ENCODE results near the gene PRSS58. TPM values are rescaled to one million over a fixed set of nuclear protein-coding genes. Genes with fewer than 3 reads are reported as not detected.

PRSS58 gene
- total RNA-seq, 1 experiment from 2014 or later: not detected

DNA sequence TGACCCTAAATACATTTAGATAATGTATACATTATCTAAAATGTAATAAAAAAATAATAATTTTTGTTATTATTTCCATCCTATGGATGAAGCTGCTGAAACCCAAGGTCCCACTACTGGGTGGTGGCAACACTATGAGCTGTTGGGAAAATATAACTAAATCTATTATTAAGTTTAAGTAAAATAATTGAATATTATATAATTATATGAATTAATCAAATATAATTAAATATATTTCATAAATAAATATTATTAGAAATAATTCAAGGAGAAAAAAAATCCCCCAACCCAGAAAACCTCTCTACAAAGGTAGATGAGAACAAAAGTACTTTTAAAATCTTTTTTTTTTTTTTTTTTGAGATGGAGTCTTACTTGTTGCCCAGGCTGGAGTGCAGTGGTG is 7.9 kb downstream of the PRSS58 start:
- BruUV-seq (replicated peaks): no TSS peak
- H3K4me1 Mint-ChIP-seq (ENCODE audit: insufficient read depth, unreplicated experiment): no peaks in the 10 kb centered on the region
- H3K36me3 Mint-ChIP-seq (ENCODE audit: insufficient read depth, unreplicated experiment): no peaks in the 10 kb centered on the region
- H3K9me3 Mint-ChIP-seq (ENCODE audit: unreplicated experiment): no peaks in the 10 kb centered on the region
- H3K27ac Mint-ChIP-seq (ENCODE audit: low read depth, unreplicated experiment): no peak overlapping the region
- no peak overlapping the region for H3K4me3 Mint-ChIP-seq (ENCODE audit: unreplicated experiment)
- DNase-seq (ENCODE audit: unreplicated experiment): no peak
- ChIA-PET POLR2A (no interaction called here), CTCF (interaction anchor here (0.6 to 1.2 kb wide), 4 partner anchors 108 to 726 kb away, joined by 3 to 4 read pairs (median 3); no protein-coding TSS in a partner anchor)
- no peaks in the 10 kb centered on the region for H3K27me3 Mint-ChIP-seq (ENCODE audit: insufficient read depth, unreplicated experiment)
- intact Hi-C loops (cut with micrococcal nuclease): no loop called here
- TF ChIP-seq, protein P1, sequence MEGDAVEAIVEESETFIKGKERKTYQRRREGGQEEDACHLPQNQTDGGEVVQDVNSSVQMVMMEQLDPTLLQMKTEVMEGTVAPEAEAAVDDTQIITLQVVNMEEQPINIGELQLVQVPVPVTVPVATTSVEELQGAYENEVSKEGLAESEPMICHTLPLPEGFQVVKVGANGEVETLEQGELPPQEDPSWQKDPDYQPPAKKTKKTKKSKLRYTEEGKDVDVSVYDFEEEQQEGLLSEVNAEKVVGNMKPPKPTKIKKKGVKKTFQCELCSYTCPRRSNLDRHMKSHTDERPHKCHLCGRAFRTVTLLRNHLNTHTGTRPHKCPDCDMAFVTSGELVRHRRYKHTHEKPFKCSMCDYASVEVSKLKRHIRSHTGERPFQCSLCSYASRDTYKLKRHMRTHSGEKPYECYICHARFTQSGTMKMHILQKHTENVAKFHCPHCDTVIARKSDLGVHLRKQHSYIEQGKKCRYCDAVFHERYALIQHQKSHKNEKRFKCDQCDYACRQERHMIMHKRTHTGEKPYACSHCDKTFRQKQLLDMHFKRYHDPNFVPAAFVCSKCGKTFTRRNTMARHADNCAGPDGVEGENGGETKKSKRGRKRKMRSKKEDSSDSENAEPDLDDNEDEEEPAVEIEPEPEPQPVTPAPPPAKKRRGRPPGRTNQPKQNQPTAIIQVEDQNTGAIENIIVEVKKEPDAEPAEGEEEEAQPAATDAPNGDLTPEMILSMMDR (IDR thresholded peaks at IDR 0.05; ENCODE audit: unreplicated experiment): no peak

DNA sequence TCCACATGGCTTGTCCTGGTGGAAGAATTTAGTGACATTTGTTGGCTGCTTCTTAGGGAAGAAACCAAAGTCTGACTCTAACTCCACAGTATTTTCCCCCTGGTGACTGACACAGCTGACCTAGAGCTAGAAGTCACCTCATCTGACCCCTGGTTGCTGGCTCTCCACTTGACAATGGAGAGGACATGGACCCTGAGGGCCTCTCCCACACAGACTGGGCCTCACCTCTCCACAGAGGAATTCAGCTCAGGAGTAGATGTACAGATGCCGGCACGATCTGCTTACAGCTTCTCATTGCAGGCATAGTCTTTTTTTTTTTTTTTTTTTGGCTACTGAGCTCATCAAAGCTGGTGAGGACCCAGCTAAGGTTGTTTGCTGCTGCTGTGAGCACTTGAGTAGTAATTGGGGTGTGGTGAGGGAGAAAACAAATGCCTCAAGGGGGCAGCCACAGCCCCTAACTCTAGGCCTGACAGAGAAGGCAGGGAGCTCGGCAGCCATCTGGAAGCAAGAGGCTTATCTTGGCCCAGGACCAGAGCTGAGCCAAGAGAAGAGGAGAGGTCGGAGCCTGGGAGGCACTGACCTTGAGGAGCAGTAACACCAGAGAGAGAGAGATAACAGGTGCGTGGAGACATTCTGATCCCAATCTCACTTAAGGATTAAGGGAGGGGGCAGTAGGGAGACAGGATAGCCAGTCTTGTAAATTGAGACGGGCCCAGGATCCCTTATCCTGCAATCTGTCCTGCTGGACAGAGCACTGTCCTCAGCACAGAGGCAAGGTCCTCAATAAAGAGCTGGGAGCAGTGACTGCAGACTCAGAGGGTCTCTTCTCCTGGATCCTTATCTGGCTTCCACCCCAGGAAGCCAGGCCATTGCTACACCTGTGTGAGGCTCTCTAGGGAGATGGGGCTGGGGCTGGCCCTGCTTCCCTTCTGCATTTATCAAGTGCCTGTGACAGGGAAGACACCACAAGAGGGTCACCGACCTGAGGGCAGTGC is 9.4 kb downstream of the PRSS58 start:
- ChIA-PET CTCF (interaction anchor here (0.6 to 1.2 kb wide), 3 partner anchors 10 to 243 kb away, joined by 3 to 4 read pairs (median 3); no protein-coding TSS in a partner anchor), POLR2A (no interaction called here)
- H3K27ac Mint-ChIP-seq (ENCODE audit: low read depth, unreplicated experiment): no peak overlapping the region
- TF ChIP-seq, protein P1 (IDR thresholded peaks at IDR 0.05; ENCODE audit: unreplicated experiment): no peak
- intact Hi-C loops (cut with micrococcal nuclease): no loop called here
- H3K36me3 Mint-ChIP-seq (ENCODE audit: insufficient read depth, unreplicated experiment): no peaks in the 10 kb centered on the region
- H3K4me3 Mint-ChIP-seq (ENCODE audit: unreplicated experiment): no peak overlapping the region
- no peaks in the 10 kb centered on the region for H3K9me3 Mint-ChIP-seq (ENCODE audit: unreplicated experiment)
- no peak for DNase-seq (ENCODE audit: unreplicated experiment)
- no TSS peak for BruUV-seq (replicated peaks)
- H3K27me3 Mint-ChIP-seq (ENCODE audit: insufficient read depth, unreplicated experiment): peaks cover 14% of the 10 kb centered on the region
- H3K4me1 Mint-ChIP-seq (ENCODE audit: insufficient read depth, unreplicated experiment): no peaks in the 10 kb centered on the region

DNA sequence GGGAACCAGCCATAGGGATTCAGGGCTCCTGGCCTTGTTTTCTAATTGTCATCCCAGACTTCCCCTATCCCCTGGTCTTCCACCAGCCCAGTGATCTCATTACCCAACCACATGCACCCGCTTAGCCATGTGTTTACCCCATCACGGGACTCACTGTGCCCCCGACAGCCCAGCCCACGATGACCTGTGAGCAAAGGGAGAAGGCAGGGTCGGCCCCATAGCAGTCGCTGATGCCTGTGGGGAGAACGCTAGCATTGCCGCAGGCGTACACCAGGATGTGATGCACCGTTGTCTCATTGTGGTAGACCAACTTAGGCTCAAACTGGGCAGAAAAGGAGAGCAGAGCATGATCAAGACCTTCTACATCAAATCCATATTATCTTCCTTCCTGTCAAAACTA is 14.0 kb downstream of the PRSS58 start:
- CTCF ChIA-PET: interaction anchor here (0.7 kb wide), 2 partner anchors 270 to 940 kb away, joined by 3 to 4 read pairs; partner anchors contain the start of gene TAS2R38
- no TSS peak for BruUV-seq (replicated peaks)
- TF ChIP-seq, protein P1 (IDR thresholded peaks at IDR 0.05; ENCODE audit: unreplicated experiment): no peak
- Mint-ChIP-seq H3K4me3 (ENCODE audit: unreplicated experiment) (no peak overlapping the region), H3K4me1 (ENCODE audit: insufficient read depth, unreplicated experiment) (no peaks in the 10 kb centered on the region), H3K36me3 (ENCODE audit: insufficient read depth, unreplicated experiment) (no peaks in the 10 kb centered on the region), H3K27ac (ENCODE audit: low read depth, unreplicated experiment) (no peak overlapping the region), H3K27me3 (ENCODE audit: insufficient read depth, unreplicated experiment) (peaks cover 59% of the 10 kb centered on the region), H3K9me3 (ENCODE audit: unreplicated experiment) (no peaks in the 10 kb centered on the region)
- DNase-seq (ENCODE audit: unreplicated experiment): no peak
- intact Hi-C loops (cut with micrococcal nuclease): no loop called here
- POLR2A ChIA-PET: no interaction called here

DNA sequence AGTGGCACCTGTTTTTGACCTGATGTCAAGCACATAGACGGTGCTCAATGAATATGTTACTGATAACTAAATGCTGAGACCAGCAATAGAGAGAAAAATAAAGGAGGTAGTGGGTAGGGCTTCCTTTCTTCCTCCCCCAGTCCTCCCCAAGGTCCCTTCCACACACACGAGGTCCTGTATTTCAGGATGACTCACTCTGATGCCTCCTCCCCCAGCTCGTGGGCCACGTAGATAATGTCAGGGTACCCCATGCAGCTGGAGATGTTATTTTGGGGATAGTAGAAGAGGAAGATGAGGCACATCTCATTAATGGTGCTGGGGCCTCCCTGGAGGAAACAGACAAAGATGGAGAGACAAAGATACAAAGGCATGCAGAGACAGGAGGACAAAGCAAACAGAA is 17.3 kb downstream of the PRSS58 start:
- H3K4me1 Mint-ChIP-seq (ENCODE audit: insufficient read depth, unreplicated experiment): no peaks in the 10 kb centered on the region
- ChIA-PET POLR2A (no interaction called here), CTCF (no interaction called here)
- TF ChIP-seq, protein P1 (IDR thresholded peaks at IDR 0.05; ENCODE audit: unreplicated experiment): no peak
- H3K9me3 Mint-ChIP-seq (ENCODE audit: unreplicated experiment): no peaks in the 10 kb centered on the region
- intact Hi-C loops (cut with micrococcal nuclease): no loop called here
- H3K4me3 Mint-ChIP-seq (ENCODE audit: unreplicated experiment): no peak overlapping the region
- peaks cover 91% of the 10 kb centered on the region for H3K27me3 Mint-ChIP-seq (ENCODE audit: insufficient read depth, unreplicated experiment)
- no peaks in the 10 kb centered on the region for H3K36me3 Mint-ChIP-seq (ENCODE audit: insufficient read depth, unreplicated experiment)
- DNase-seq (ENCODE audit: unreplicated experiment): no peak
- BruUV-seq (replicated peaks): no TSS peak
- H3K27ac Mint-ChIP-seq (ENCODE audit: low read depth, unreplicated experiment): no peak overlapping the region

All from MCF 10A (cell line).